GM20000 (cell line): ENCODE data around the gene NFATC4.
A peak's percentile ranks its signal among the peaks of the same experiment; 100 is the strongest.
"Not testable (repeated sequence)": the region's sequence is repeated elsewhere in the genome, so short reads cannot be mapped to it uniquely, and the experiment has no call there.

Experiments
- DNase-seq: peaks from one replicate; pipeline ENCODE4 v3.0.0; 2012; ENCODE audit warnings: low spot score
- TF ChIP-seq, protein P1 (sequence below): IDR thresholded peaks from 2 replicates; pipeline ENCODE4 v1.5.1; 2012; ENCODE audit warnings: mild to moderate bottlenecking, control low read depth; ENCODE audit errors: extremely low read depth, missing control alignments

NFATC4 gene

GRCh38 chr14:24327303-24327702, 40.7 kb upstream of the NFATC4 start:
- DNase-seq = no peak
- TF ChIP-seq, protein P1, sequence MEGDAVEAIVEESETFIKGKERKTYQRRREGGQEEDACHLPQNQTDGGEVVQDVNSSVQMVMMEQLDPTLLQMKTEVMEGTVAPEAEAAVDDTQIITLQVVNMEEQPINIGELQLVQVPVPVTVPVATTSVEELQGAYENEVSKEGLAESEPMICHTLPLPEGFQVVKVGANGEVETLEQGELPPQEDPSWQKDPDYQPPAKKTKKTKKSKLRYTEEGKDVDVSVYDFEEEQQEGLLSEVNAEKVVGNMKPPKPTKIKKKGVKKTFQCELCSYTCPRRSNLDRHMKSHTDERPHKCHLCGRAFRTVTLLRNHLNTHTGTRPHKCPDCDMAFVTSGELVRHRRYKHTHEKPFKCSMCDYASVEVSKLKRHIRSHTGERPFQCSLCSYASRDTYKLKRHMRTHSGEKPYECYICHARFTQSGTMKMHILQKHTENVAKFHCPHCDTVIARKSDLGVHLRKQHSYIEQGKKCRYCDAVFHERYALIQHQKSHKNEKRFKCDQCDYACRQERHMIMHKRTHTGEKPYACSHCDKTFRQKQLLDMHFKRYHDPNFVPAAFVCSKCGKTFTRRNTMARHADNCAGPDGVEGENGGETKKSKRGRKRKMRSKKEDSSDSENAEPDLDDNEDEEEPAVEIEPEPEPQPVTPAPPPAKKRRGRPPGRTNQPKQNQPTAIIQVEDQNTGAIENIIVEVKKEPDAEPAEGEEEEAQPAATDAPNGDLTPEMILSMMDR = no peak

DNA sequence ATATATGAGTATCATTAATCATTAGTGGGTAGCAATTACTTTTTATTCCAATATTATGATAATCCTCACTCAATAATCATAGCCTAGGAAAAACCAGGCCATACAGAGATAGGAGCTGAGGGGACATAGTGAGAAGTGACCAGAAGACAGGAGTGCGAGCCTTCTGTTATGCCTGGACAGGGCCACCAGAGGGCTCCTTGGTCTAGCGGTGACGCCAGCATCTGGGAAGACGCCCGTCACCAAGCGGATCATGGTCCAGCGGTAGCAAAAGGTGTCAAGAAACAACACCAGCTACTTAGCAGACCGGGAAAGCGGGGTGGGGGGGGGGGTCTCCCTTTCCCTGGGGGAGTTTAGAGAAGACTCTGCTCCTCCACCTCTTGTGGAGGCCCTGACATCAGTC, 40.1 kb upstream of the NFATC4 start:
- not testable (repeated sequence) for DNase-seq
- TF ChIP-seq, protein P1 = peak; percentile 40

GRCh38 chr14:24329073-24329663, 38.8 kb upstream of the NFATC4 start:
- TF ChIP-seq, protein P1 = no peak

GRCh38 chr14:24329736-24330135, 38.2 kb upstream of the NFATC4 start:
- DNase-seq = no peak
- TF ChIP-seq, protein P1 = no peak

More at GRCh38 chr14:24329073-24329663, 38.8 kb upstream of the NFATC4 start:
- DNase-seq = no peak

DNA sequence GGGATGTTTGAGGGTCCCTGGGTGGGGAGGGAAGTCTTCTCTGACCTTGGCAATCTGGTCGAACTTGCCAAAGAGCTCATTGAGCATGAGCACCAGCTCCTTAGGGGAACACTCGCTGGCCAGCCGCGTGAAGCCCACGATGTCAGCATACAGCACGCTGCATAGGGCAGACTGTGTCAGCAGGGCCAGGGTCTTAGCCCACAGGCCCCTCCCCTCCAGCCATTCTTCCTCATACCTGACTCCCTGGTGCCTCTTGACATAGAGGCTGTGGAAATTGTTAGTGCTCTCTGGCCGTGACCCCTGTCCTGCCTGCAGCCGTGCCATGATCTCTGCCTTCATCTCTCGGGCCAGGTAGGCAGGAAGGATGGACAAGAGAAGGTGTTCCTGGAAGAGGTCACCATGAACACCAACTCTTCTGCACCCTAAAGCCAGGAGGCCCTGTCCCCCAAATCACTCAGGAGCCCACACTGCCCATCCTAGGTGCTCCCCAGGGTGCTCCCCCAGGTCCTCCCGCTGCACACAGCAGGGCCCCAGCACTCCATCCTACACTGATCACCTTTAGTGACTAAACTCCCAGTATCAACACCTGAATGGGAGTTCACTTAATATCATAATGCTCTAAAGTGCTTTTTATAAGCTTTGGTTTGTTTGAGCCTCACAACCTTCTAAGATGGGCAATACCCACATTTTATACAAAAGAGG, 36.9 kb upstream of the NFATC4 start:
- no peak for DNase-seq
- TF ChIP-seq, protein P1 = no peak

GRCh38 chr14:24331731-24332267, 36.2 kb upstream of the NFATC4 start:
- TF ChIP-seq, protein P1 = no peak
- no peak for DNase-seq

- TF ChIP-seq, protein P1 = peak; percentile 52
- peak; percentile 93 for DNase-seq
Measured at GRCh38 chr14:24332268-24332993, 35.6 kb upstream of the NFATC4 start.
